Type B pancreatic cell (in vitro differentiated cells): ENCODE data around the gene SLC11A2. TPM values are rescaled to one million over a fixed set of nuclear protein-coding genes. Genes with fewer than 3 reads are reported as not detected.

Source experiments
- DNase-seq: peaks from one replicate; pipeline ENCODE4 v3.0.0; 2021; ENCODE audit warnings: mixed read lengths; ENCODE audit not compliant: unreplicated experiment; ENCODE audit errors: extremely low spot score
- H3K27ac Mint-ChIP-seq: 2 replicates; pipeline ENCODE4 v1.8.0; 2021; ENCODE audit warnings: mild to moderate bottlenecking, mixed read lengths
- H3K27me3 Mint-ChIP-seq: 2 replicates; pipeline ENCODE4 v1.8.0; 2021; ENCODE audit warnings: mixed read lengths
- H3K36me3 Mint-ChIP-seq: 2 replicates; pipeline ENCODE4 v1.8.0; 2021; ENCODE audit warnings: mixed read lengths
- H3K4me1 Mint-ChIP-seq: one replicate; pipeline ENCODE4 v1.8.0; 2021; ENCODE audit warnings: mixed read lengths; ENCODE audit not compliant: unreplicated experiment
- H3K4me3 Mint-ChIP-seq: 2 replicates; pipeline ENCODE4 v1.8.0; 2021; ENCODE audit warnings: mild to moderate bottlenecking, mixed read lengths
- H3K9me3 Mint-ChIP-seq: 2 replicates; pipeline ENCODE4 v1.8.0; 2021; ENCODE audit warnings: mixed read lengths
- CTCF ChIP-seq: fragments of 200-600 bp; sonication (generic); conservative IDR thresholded peaks from 2 replicates; pipeline ENCODE4 v1.5.0; 2021; ENCODE audit warnings: antibody characterized with exemption, mild to moderate bottlenecking
- total RNA-seq: library from RNA; stranded (reverse); gene quantifications from 2 replicates; pipeline ENCODE4 v1.2.1, GENCODE V29; 2021; ENCODE audit warnings: low replicate concordance

SLC11A2 gene
- total RNA-seq, 1 donor from 2014 or later, result 56.3 TPM

GRCh38 chr12:50953047-50953446 is 73.1 kb downstream of the SLC11A2 start:
- Mint-ChIP-seq H3K9me3 (no peaks in the 10 kb centered on the region), H3K27ac (no peak overlapping the region), H3K4me3 (no peak overlapping the region), H3K27me3 (no peaks in the 10 kb centered on the region), H3K4me1 (no peaks in the 10 kb centered on the region), H3K36me3 (no peaks in the 10 kb centered on the region)
- TF ChIP-seq CTCF, result no peak
- peak; percentile 54 for DNase-seq

GRCh38 chr12:50952510-50952909 is 73.7 kb downstream of the SLC11A2 start, which contains the start of gene HIGD1C:
TSS of gene HIGD1C (plus strand) at chr12:50952544. CDS start at chr12:50953999, 1,455 bp downstream.
- Mint-ChIP-seq H3K36me3 (no peaks in the 10 kb centered on the region), H3K27ac (no peak within 1 kb of the TSS), H3K4me3 (no peak within 1 kb of the TSS), H3K9me3 (no peaks in the 10 kb centered on the region), H3K27me3 (no peaks in the 10 kb centered on the region), H3K4me1 (no peaks in the 10 kb centered on the region)
- peak; percentile 52 for DNase-seq
- TF ChIP-seq CTCF, result no peak

- Mint-ChIP-seq H3K36me3 (no peaks in the 10 kb centered on the region), H3K9me3 (no peaks in the 10 kb centered on the region), H3K4me1 (no peaks in the 10 kb centered on the region), H3K27me3 (no peaks in the 10 kb centered on the region), H3K27ac (no peak overlapping the region), H3K4me3 (no peak overlapping the region)
- no peak for TF ChIP-seq CTCF
- no peak for DNase-seq
These were observed 75.1 kb downstream of the SLC11A2 start for GRCh38 chr12:50951112-50951511.

GRCh38 chr12:50949801-50950302 is 76.3 kb downstream of the SLC11A2 start:
- no peak for TF ChIP-seq CTCF
- Mint-ChIP-seq H3K36me3 (no peaks in the 10 kb centered on the region), H3K4me1 (no peaks in the 10 kb centered on the region), H3K27ac (no peak overlapping the region), H3K4me3 (no peak overlapping the region), H3K27me3 (no peaks in the 10 kb centered on the region), H3K9me3 (no peaks in the 10 kb centered on the region)
- DNase-seq, result no peak

- Mint-ChIP-seq H3K27ac (no peak overlapping the region), H3K9me3 (peaks cover 1% of the 10 kb centered on the region), H3K27me3 (no peaks in the 10 kb centered on the region), H3K4me1 (no peaks in the 10 kb centered on the region), H3K4me3 (no peak overlapping the region), H3K36me3 (no peaks in the 10 kb centered on the region)
- DNase-seq, result no peak
- TF ChIP-seq CTCF, result no peak
These were observed 77.4 kb downstream of the SLC11A2 start for GRCh38 chr12:50948798-50949197.
